ENCODE measurements around the gene HERPUD2.

DNA sequence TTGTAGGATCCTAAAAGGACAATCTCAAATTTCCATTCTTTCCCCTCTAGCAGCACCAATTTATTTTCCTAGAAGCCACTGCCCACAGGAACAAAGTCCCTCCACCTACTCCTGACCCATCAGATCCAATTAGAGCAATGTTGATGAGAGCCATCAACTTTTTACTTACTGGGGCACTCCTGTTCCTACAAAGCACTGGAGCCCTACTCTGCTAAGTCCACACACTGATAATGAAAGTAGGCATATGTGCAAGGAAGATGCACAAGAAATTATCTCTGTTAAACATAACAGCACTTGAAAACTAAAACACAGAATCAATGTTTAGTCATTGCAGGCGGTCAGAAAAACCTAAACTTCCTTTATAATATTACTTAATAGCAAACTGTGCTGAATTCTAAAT lies 3.6 kb downstream of the HERPUD2 start:
- TF ChIP-seq, protein P1, sequence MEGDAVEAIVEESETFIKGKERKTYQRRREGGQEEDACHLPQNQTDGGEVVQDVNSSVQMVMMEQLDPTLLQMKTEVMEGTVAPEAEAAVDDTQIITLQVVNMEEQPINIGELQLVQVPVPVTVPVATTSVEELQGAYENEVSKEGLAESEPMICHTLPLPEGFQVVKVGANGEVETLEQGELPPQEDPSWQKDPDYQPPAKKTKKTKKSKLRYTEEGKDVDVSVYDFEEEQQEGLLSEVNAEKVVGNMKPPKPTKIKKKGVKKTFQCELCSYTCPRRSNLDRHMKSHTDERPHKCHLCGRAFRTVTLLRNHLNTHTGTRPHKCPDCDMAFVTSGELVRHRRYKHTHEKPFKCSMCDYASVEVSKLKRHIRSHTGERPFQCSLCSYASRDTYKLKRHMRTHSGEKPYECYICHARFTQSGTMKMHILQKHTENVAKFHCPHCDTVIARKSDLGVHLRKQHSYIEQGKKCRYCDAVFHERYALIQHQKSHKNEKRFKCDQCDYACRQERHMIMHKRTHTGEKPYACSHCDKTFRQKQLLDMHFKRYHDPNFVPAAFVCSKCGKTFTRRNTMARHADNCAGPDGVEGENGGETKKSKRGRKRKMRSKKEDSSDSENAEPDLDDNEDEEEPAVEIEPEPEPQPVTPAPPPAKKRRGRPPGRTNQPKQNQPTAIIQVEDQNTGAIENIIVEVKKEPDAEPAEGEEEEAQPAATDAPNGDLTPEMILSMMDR (IDR thresholded peaks at IDR 0.05; ENCODE audit: poor library complexity), result no peak
- TF ChIP-seq EZH2 (IDR thresholded peaks at IDR 0.05; ENCODE audit: borderline replicate concordance), result no peak

Measured in hepatocyte (in vitro differentiated cells).